Thymus (tissue), 11 donors: ENCODE measurements around the gene ATP6AP1. TPM values are rescaled to one million over a fixed set of nuclear protein-coding genes. Genes with fewer than 3 reads are reported as not detected.

Experiments
- DNase-seq, 9 donors: peaks; one replicate each; pipeline ENCODE4 v3.0.0-alpha.2; 2013; ENCODE audit warnings: low spot score in 9 of 9, low read depth in 6 of 9, missing footprints in 1 of 9
- H3K27ac ChIP-seq, 2 donors: one replicate each; pipeline ENCODE4 v1.5.1; 2013; ENCODE audit warnings: control low read depth in 1 of 2, low read depth in 1 of 2, low read length in 1 of 2, mild to moderate bottlenecking in 1 of 2, moderate library complexity in 1 of 2
- H3K27me3 ChIP-seq, 2 donors: one replicate each; pipeline ENCODE4 v1.5.1; 2013; ENCODE audit warnings: low read length in 1 of 2; ENCODE audit not compliant: control insufficient read depth in 2 of 2, insufficient read depth in 1 of 2
- H3K36me3 ChIP-seq, 2 donors: one replicate each; pipeline ENCODE4 v1.5.1; 2013; ENCODE audit warnings: low read length in 1 of 2, mild to moderate bottlenecking in 1 of 2, moderate library complexity in 1 of 2; ENCODE audit not compliant: control insufficient read depth in 2 of 2, insufficient read depth in 2 of 2
- H3K4me1 ChIP-seq, 2 donors: one replicate each; pipeline ENCODE4 v1.5.1; 2013; ENCODE audit warnings: low read length in 2 of 2; ENCODE audit not compliant: control insufficient read depth in 2 of 2, insufficient read depth in 2 of 2
- H3K4me3 ChIP-seq, 2 donors: one replicate each; pipeline ENCODE4 v1.5.1; 2013; ENCODE audit warnings: low read length in 2 of 2, control low read depth in 1 of 2, mild to moderate bottlenecking in 1 of 2
- H3K9me3 ChIP-seq, 2 donors: one replicate each; pipeline ENCODE4 v1.5.1; 2013; ENCODE audit warnings: low read length in 1 of 2, mild to moderate bottlenecking in 1 of 2; ENCODE audit not compliant: control insufficient read depth in 2 of 2, insufficient read depth in 1 of 2
- WGBS: extraction: QIAGEN DNeasy Blood & Tissue Kit; methylation state at CpG from one replicate; pipeline ENCODE4 v1.1.7; 2013; 5-methylcytosine and 5-hydroxymethylcytosine counted together
- polyA plus RNA-seq: library from polyadenylated mRNA; stranded (reverse); fragments of 200-250 nt; gene quantifications from one replicate; pipeline ENCODE4 v1.2.3, GENCODE V29; 2013
- total RNA-seq: library from RNA; stranded (reverse); fragments of 120-200 nt; gene quantifications from one replicate; pipeline ENCODE4 v1.2.4, GENCODE V29; 2013
- donor health status: healthy.

Gene ATP6AP1
- total and polyA plus RNA-seq, 2 donors = 26.6 to 53.7 TPM

DNA sequence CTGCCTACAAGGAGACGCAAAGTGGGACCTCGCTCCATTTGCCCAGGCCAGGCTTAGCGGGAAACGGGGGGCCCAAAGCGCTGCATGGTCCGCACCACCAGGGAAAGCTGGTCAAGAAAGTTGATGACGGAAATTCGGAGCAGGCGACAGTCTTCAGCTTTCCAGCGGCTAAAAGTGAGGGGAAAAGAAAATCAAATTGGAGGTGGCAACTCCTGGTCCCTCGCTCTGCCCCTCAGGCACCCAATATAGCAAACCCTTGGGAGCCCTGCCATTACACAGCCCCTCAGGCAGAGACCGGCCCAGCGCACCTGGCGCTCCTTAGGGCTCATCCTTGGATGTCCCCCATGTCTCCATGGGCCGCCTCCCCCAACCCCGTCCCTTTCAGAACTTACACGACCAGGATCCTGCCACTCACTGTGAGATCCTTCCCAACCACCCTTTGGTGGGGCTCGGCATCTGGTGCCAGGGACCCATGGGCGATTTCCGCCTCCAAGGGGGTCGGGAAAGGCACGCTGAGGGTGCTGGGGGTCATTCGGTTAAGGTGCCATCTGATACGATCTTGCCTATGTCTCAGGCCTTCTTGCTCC lies 49.5 kb downstream of the ATP6AP1 start:
- 70% methylated on average over 24 of the region's 24 CpGs for WGBS
- DNase-seq = peak in 1 of 9 donors; percentile 3
- Histone ChIP-seq H3K4me1 (peaks cover 2 to 32% of the 10 kb centered on the region in 2 donors), H3K27ac (no peak overlapping the region), H3K27me3 (no peaks in the 10 kb centered on the region), H3K4me3 (peak overlapping the region; percentile 45 to 59), H3K36me3 (no peaks in the 10 kb centered on the region), H3K9me3 (peaks cover 0 to 8% of the 10 kb centered on the region in 2 donors)

DNA sequence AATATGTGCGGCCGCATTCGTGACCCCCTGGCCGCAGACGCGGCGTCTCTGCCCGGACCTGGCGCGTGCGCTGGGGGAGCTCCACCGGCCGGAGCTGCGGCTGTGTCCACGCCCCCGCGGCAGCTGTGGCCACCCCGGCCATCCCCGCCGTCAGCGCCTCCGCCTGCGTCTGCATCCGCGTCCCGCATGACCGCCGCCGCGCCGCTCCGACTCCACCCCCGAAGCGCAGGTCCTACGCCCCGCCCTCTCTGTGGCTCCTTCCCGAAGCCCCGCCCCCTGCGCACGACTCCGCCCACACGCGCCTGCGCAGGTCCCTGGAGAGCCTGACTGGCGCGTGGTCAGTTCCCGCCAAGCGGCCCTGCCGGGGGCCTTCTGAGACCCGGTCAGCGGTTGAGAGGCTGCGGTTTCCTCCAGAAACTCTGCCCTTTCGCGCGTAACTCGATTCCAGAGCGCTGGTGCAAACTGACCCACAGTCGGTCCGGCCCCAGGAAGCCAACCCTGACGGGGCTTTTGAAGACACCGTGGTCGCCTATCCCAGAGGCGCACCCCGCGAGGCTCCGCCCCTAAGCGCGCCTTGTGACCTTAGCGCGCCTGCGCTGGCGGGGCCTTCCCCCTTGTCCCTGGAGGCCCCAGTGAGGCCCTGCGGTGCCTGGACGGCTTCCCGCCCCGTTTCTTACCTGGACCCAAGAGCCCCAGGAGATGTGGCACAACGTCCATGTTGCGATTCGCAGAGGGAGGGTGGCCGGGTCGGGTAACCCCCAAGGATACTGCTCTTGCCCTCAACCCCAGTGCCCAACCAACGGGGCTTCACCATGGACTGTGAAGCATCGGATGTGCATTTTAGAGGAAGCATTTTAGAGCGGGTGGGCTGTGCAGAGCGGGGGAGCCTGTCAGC lies 50.5 kb downstream of the ATP6AP1 start, which contains the start of gene LAGE3:
TSS of gene LAGE3 (minus strand) at position 554 of the 895 bp plus-strand sequence. CDS start at position 188, 366 bp downstream.
- Histone ChIP-seq H3K27me3 (no peaks in the 10 kb centered on the region), H3K9me3 (peaks cover 0 to 8% of the 10 kb centered on the region in 2 donors), H3K36me3 (peaks cover 0 to 5% of the 10 kb centered on the region in 2 donors), H3K27ac (peak within 1 kb of the TSS; percentile 78 to 90), H3K4me3 (peak within 1 kb of the TSS; percentile 50 to 59), H3K4me1 (peaks cover 2 to 32% of the 10 kb centered on the region in 2 donors)
- under 1% methylated on average over 85 of the region's 85 CpGs for WGBS
- peak in 8 of 9 donors; percentile 65 to 94 (median 84) for DNase-seq

DNA sequence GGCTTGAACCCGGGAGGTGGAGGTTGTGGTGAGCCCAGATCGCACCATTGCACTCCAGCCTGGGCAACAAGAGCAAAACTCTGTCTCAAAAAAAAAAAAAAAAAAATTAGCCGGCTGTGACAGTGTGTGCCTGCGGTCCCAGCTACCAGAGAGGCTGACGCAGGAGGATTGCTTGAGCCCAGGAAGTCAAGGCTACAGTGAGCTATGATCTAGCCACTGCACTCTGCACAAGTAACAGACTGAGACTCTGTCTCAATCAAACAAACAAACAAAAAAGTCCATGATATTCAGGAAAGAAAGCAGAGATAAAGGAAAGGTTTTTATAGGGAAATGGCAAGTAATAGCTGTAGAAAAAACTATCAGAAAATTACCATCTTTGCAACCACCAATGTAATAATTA lies 52.7 kb downstream of the ATP6AP1 start:
- no peak overlapping the region for H3K4me3 ChIP-seq
- WGBS = 99% methylated on average over 5 of the region's 5 CpGs
- DNase-seq = no peak
- H3K4me1 ChIP-seq = peaks cover 6 to 41% of the 10 kb centered on the region in 2 donors
- H3K9me3 ChIP-seq = peaks cover 0 to 8% of the 10 kb centered on the region in 2 donors
- H3K27ac ChIP-seq = no peak overlapping the region
- H3K36me3 ChIP-seq = peaks cover 9 to 18% of the 10 kb centered on the region in 2 donors
- no peaks in the 10 kb centered on the region for H3K27me3 ChIP-seq

DNA sequence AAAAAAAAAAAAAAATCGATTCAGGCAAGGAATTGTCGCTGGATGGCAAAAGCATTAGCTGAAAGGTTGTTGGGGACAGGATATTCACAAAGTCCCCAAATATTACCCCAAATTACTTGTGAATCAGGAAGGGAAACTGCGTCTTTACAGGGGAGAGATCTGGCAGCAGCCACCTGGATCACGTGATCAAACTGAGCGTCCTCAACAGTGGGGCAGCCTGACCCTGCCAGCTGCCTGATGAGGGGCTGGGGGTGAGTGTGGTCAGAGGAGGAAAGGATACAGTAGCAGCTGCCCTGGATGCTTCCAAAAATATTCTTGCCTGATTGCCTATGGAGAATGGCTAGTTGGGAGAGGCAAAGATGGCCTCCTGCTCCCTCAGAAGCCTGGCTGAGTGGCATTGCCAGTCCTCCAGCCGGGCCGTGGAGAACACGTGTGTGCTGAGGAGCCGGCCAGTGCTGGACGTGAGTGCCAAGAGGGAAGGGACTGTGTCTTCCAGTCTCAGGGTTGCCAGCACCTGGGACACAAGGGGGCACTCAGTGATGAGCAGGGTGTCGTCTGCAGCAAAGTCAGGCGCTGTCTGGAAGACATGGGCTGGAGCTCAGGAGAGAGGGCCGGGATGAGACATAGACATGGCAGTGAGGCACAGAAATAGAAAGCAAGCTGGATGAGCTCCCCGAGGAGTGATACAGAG lies 53.6 kb downstream of the ATP6AP1 start:
- H3K27ac ChIP-seq = no peak overlapping the region
- H3K27me3 ChIP-seq = no peaks in the 10 kb centered on the region
- H3K9me3 ChIP-seq = peaks cover 0 to 8% of the 10 kb centered on the region in 2 donors
- peaks cover 9 to 18% of the 10 kb centered on the region in 2 donors for H3K36me3 ChIP-seq
- no peak for DNase-seq
- 93% methylated on average over 14 of the region's 14 CpGs for WGBS
- H3K4me1 ChIP-seq = peaks cover 8 to 39% of the 10 kb centered on the region in 2 donors
- no peak overlapping the region for H3K4me3 ChIP-seq

DNA sequence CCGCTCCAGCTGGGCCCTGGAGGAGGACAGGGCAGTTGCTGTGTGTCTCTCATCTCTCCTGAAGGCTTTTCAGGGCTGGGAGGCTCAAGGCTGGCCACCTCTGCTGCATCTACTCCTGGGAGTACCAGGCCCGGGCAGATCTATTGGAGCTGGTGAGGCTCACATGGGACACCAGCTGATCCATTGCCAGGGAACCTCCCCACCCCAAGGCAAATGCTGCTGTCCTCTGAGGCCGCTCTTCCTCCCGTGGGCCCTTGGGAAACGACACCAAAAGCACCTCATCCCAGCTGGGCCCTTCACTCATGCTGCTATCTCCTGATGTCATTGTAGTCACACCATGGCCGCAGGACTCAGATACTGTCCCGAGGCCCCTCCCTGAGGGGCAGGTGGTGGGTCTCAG lies 54.3 kb downstream of the ATP6AP1 start:
- Histone ChIP-seq H3K9me3 (peaks cover 0 to 16% of the 10 kb centered on the region in 2 donors), H3K27me3 (no peaks in the 10 kb centered on the region), H3K4me3 (no peak overlapping the region), H3K4me1 (peaks cover 8 to 34% of the 10 kb centered on the region in 2 donors), H3K27ac (no peak overlapping the region), H3K36me3 (peaks cover 14 to 18% of the 10 kb centered on the region in 2 donors)
- 93% methylated on average over 7 of the region's 7 CpGs for WGBS
- no peak for DNase-seq

DNA sequence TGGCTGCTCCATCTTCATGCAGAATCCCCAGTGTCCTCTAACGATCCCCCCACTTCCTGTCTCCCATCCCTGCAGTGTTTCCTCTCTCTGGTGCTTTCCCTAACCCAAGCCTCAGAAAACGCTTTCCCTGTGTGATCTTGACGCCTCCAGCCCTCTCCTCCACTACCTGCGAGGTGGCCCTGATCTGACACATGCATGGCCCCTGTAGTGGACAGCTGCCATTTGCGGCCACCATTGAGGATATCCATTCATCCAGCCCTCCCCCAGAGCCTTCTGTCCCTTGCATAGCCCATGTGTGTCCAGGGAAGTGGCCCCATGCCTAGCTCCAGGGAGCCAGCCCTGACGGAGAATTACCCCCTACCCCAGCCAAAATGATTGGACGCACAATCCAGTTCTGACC lies 54.8 kb downstream of the ATP6AP1 start:
- Histone ChIP-seq H3K27ac (no peak overlapping the region), H3K4me1 (peaks cover 6 to 29% of the 10 kb centered on the region in 2 donors), H3K27me3 (no peaks in the 10 kb centered on the region), H3K36me3 (peaks cover 18% of the 10 kb centered on the region in 2 donors), H3K4me3 (no peak overlapping the region), H3K9me3 (peaks cover 0 to 19% of the 10 kb centered on the region in 2 donors)
- 85% methylated on average over 7 of the region's 7 CpGs for WGBS
- DNase-seq = no peak

DNA sequence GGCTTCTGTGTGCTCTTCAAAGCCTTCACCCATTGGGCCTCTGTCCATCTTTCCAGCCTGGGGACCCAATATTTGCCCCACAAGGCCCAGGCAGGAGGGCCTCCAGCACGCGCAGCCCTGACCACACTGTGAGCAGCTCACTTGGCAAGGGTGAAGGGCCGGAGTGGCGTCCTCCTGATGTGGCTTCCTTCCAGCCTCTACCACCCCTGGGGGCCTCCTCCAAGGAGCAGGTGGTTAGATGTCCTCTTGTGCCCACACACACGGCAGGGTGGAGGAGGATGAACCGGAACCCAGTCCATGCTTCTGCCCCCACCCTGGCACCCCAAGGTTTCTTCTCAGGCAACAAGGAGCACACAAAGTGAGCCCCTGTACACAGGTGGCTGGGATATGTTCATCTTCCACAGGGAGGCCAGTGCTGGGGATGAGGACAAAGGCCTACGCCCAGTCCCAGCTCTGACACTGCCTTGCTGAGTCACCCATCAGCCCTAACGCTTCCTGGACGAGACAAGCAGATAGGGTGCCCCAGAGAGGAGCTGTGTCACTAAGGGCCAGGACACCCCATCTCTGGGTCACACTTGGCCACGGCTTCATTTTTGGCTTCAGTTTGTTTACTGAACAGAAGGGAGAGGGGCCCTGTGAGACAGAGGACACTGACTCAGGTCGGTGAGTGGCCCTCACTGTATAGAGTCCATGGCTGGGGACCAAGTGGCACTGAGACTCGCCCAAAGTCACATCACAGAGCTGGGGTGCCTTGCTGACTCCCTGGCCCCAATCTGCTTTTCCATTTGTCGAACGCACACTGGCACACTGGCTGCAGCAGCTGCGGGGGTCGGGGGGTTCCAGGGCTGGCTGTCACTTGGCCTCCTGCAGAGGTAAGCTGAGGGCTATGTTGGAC lies 56.0 kb downstream of the ATP6AP1 start:
- no peaks in the 10 kb centered on the region for H3K27me3 ChIP-seq
- DNase-seq = no peak
- no peak overlapping the region for H3K4me3 ChIP-seq
- no peak overlapping the region for H3K27ac ChIP-seq
- WGBS = 97% methylated on average over 16 of the region's 16 CpGs
- H3K9me3 ChIP-seq = peaks cover 0 to 20% of the 10 kb centered on the region in 2 donors
- H3K36me3 ChIP-seq = peaks cover 18 to 22% of the 10 kb centered on the region in 2 donors
- peaks cover 8 to 26% of the 10 kb centered on the region in 2 donors for H3K4me1 ChIP-seq
